Measurements from ENCODE around the gene CLOCK.

Gene CLOCK

GRCh38 chr4:55397520-55398321, 149.0 kb downstream of the CLOCK start (continued):
- no peak for TF ChIP-seq ZNF645 (tag by site-specific recombination; IDR thresholded peaks at IDR 0.05)
- peak; percentile 76 for TF ChIP-seq ZBTB17 (tag by site-specific recombination; IDR thresholded peaks at IDR 0.05)
- TF ChIP-seq WT1 (tag by site-specific recombination; IDR thresholded peaks at IDR 0.05) = peak; percentile 83
- TF ChIP-seq ZBTB6 (tag by site-specific recombination; IDR thresholded peaks at IDR 0.05) = peak; percentile 92
- TF ChIP-seq ZNF48 (tag by site-specific recombination; IDR thresholded peaks at IDR 0.05) = no peak
- no peak for TF ChIP-seq EGR2 (tag by site-specific recombination; IDR thresholded peaks at IDR 0.05; ENCODE audit: low read depth)
- no peak for TF ChIP-seq ZNF558 (tag by site-specific recombination; IDR thresholded peaks at IDR 0.05)
- TF ChIP-seq ZNF121 (tag by site-specific recombination; IDR thresholded peaks at IDR 0.05) = peak; percentile 99
- no peak for TF ChIP-seq ZNF621 (tag by site-specific recombination; IDR thresholded peaks at IDR 0.05)
- TF ChIP-seq ZNF776 (tag by site-specific recombination; IDR thresholded peaks at IDR 0.05; ENCODE audit: borderline replicate concordance) = no peak
- TF ChIP-seq ZBTB26 (tag by site-specific recombination; optimal IDR thresholded peaks at IDR 0.05) = no peak
- peak; percentile 41 for TF ChIP-seq SP2 (tag by site-specific recombination; IDR thresholded peaks at IDR 0.05)
- no peak for TF ChIP-seq BCL11A (tag by site-specific recombination; IDR thresholded peaks at IDR 0.05; ENCODE audit: low read depth)
- TF ChIP-seq ZBTB10 (tag by site-specific recombination; IDR thresholded peaks at IDR 0.05) = 0 out of 2 replicates have a peak, but pooled peaks have one; percentile 37
- TF ChIP-seq ZNF114 (tag by site-specific recombination; IDR thresholded peaks at IDR 0.05) = no peak
- TF ChIP-seq ZNF302 (tag by site-specific recombination; IDR thresholded peaks at IDR 0.05; ENCODE audit: low read depth) = no peak
- peak; percentile 22; the same call in 1 of the 2 replicates for TF ChIP-seq ZSCAN16 (tag by site-specific recombination; IDR thresholded peaks at IDR 0.05)
- TF ChIP-seq ZBTB21 (tag by site-specific recombination; IDR thresholded peaks at IDR 0.05) = no peak
- TF ChIP-seq GLI2 (tag by site-specific recombination; IDR thresholded peaks at IDR 0.05; ENCODE audit: borderline replicate concordance, low read depth) = no peak
- TF ChIP-seq ZNF155 (tag by site-specific recombination; IDR thresholded peaks at IDR 0.05) = no peak
- TF ChIP-seq PRDM1 (tag by site-specific recombination; IDR thresholded peaks at IDR 0.05) = peak; percentile 100
- peak; percentile 61 for TF ChIP-seq ZXDB (tag by site-specific recombination; IDR thresholded peaks at IDR 0.05)
- no peak for TF ChIP-seq KLF10 (tag by site-specific recombination; IDR thresholded peaks at IDR 0.05)
- no peak for TF ChIP-seq REPIN1 (tag by site-specific recombination; IDR thresholded peaks at IDR 0.05; ENCODE audit: low read depth)
- TF ChIP-seq ZNF394 (tag by site-specific recombination; IDR thresholded peaks at IDR 0.05; ENCODE audit: borderline replicate concordance) = no peak; the same call in 1 of the 2 replicates
- TF ChIP-seq ZNF792 (tag by site-specific recombination; IDR thresholded peaks at IDR 0.05) = no peak
- TF ChIP-seq RBAK (tag by site-specific recombination; IDR thresholded peaks at IDR 0.05) = no peak
- TF ChIP-seq KLF9 (tag by site-specific recombination; IDR thresholded peaks at IDR 0.05; ENCODE audit: low read depth) = no peak; the same call in 1 of the 2 replicates
- no peak for TF ChIP-seq ELK4 (IDR thresholded peaks at IDR 0.05; ENCODE audit: borderline replicate concordance, low read depth, low read length)
- TF ChIP-seq ZNF548 (tag by site-specific recombination; IDR thresholded peaks at IDR 0.05) = no peak
- TF ChIP-seq ZNF610 (tag by site-specific recombination; IDR thresholded peaks at IDR 0.05; ENCODE audit: borderline replicate concordance) = no peak
- no peak for TF ChIP-seq INSM2 (tag by site-specific recombination; IDR thresholded peaks at IDR 0.05)

Data from HEK293 (cell line).